ENCODE measurements around the gene CBFA2T2.

CBFA2T2 gene

GRCh38 chr20:33686100-33686983, 196.4 kb downstream of the CBFA2T2 start, which contains the start of gene E2F1:
TSS of gene E2F1 (minus strand) at chr20:33686385. CDS start at chr20:33686264, 121 bp downstream.
- H3K27ac ChIP-seq, result peak within 1 kb of the TSS; percentile 92

GRCh38 chr20:33686984-33687366, 197.1 kb downstream of the CBFA2T2 start:
- peak overlapping the region; percentile 92 for H3K27ac ChIP-seq
- no peak for TF ChIP-seq CTCF (conservative IDR thresholded peaks at IDR 0.05)

More at GRCh38 chr20:33686100-33686983, 196.4 kb downstream of the CBFA2T2 start, which contains the start of gene E2F1:
- peak; percentile 28; the same call in 1 of the 2 replicates for TF ChIP-seq CTCF (conservative IDR thresholded peaks at IDR 0.05)

GRCh38 chr20:33687370-33687915, 197.5 kb downstream of the CBFA2T2 start:
- peak overlapping the region; percentile 92 for H3K27ac ChIP-seq
- no peak for TF ChIP-seq CTCF (conservative IDR thresholded peaks at IDR 0.05)

GRCh38 chr20:33687993-33688937, 198.4 kb downstream of the CBFA2T2 start:
- no peak for TF ChIP-seq CTCF (conservative IDR thresholded peaks at IDR 0.05)
- H3K27ac ChIP-seq, result peak overlapping the region; percentile 92

- no peak for TF ChIP-seq CTCF (conservative IDR thresholded peaks at IDR 0.05)
- H3K27ac ChIP-seq, result peak overlapping the region; percentile 92
Measured at GRCh38 chr20:33688938-33689424, 199.1 kb downstream of the CBFA2T2 start.

GRCh38 chr20:33689493-33689892, 199.6 kb downstream of the CBFA2T2 start:
- H3K27ac ChIP-seq, result peak overlapping the region; percentile 92
- TF ChIP-seq CTCF (conservative IDR thresholded peaks at IDR 0.05), result no peak

All from VCaP (cell line).